HG02943 (cell line): ENCODE data around the gene SNX9.
A peak's percentile ranks its signal among the peaks of the same experiment; 100 is the strongest.

ENCODE experiments used
- ATAC-seq: cut with Tn5 transposase; IDR thresholded peaks from one replicate; pipeline ENCODE4 v1.9.1; 2021; ENCODE audit warnings: mild to moderate bottlenecking, low read depth, moderate library complexity; ENCODE audit not compliant: unreplicated experiment

SNX9 gene

GRCh38 chr6:157800420-157801237 lies 22.4 kb upstream of the SNX9 start:
- peak; percentile 92 for ATAC-seq

GRCh38 chr6:157804448-157805327 lies 18.4 kb upstream of the SNX9 start:
- ATAC-seq: no peak

DNA sequence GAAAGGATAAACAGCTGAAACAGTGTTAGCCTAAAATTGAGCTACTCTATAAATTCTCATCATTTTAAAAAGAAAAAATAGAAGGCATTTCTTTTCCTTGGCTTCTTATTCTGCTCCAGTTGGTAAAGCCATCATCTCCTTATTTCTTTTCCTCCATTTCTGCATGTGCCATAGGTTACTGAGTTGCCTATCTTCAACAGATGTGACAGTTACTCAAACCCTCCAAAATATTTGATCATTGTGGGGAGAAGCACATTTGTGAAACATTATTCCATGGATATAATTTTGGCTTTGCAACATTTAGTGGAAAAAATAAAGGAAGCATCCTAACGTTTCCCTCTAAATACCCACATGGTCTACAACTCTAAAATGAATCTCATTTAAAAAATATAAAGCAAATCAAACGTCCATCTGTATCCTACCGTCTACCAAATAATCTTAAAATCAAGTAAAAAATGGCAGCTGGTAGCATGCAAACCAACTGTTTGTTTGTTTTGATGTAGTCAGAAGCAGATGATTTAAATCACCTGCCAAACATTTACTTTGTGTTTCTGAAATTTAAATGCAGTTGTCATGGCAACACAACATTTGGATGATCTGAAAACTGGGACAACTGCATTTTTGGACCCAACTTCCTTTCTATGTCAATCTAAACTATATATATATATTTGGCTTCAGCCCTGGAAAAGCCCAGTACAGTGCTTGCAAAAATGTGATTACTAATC lies 16.8 kb upstream of the SNX9 start:
- ATAC-seq: no peak

GRCh38 chr6:157806856-157807215 lies 16.2 kb upstream of the SNX9 start:
- no peak for ATAC-seq

GRCh38 chr6:157808405-157808950 lies 14.6 kb upstream of the SNX9 start:
- ATAC-seq: no peak

- no peak for ATAC-seq
These were observed 13.4 kb upstream of the SNX9 start for GRCh38 chr6:157809613-157810012.

- no peak for ATAC-seq
These were observed 11.9 kb upstream of the SNX9 start for GRCh38 chr6:157811137-157811475.

GRCh38 chr6:157811476-157812173 lies 11.4 kb upstream of the SNX9 start:
- ATAC-seq: no peak

DNA sequence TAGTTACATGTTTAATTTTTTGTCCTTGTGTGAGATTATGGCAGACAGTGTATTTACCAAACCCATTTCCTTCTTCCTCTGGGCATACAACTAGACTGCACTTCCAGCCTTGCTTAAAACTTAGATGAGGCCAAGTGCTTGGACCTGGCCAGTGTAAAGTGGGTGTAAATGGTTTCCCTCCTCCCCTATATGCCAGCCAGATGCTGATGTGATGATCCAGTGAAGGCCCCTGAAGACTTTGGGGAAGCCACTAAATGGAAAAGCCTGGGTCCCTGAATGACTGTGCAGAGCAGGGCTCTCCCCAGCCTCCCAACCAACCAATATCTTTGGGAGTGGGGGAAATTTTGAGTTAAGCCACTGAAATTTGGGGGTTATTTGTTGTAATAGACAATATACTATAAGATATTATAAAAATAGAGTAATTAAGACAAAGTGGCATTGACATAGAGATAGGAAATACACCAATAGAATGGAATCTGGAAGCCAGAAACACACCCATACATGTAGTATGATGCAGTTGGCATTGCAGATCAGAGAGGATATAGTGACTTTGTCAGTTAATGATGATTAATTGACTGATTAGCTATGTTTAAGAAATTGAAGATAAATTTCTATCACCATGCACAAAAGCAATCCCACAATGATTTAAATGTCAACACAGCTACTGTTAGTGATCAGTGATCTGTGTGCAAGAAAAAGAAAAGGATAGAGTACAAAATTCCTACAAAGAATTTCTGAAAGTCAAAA lies 10.4 kb upstream of the SNX9 start:
- ATAC-seq: no peak

GRCh38 chr6:157813191-157813590 lies 9.9 kb upstream of the SNX9 start:
- no peak for ATAC-seq

DNA sequence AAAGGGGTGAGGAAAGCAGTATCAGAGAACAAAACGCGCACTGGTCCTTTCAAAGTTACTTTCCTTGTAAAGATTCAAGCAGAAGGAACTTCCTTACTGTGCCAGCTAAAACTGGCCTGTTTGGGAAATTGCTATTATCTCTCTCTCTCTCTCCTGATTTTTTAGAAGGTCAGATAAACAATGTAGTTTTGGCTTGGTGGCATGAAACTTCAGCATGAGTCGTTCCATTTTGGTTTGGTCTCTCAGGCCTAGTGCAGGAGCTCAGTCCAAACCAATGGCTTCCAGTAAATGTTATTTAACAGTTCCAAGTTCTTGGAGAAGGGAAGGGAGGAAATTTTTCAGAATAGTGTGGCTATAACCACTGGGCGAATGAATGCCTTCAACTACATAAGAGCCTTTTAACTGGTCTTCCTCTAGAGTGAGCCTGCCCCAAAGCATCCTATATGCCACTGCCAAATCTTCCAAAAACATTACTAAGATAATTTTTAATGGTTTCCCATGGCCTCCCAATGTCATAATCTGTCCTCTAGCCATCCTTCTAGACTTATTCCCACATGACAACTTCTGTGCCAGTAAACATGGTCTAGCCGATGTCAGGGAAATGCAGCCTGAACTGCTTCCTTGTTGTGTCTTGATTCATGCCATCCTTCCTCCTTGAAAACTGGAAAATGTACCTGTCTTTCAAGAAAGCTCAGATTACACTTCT lies 9.1 kb upstream of the SNX9 start:
- ATAC-seq: no peak

DNA sequence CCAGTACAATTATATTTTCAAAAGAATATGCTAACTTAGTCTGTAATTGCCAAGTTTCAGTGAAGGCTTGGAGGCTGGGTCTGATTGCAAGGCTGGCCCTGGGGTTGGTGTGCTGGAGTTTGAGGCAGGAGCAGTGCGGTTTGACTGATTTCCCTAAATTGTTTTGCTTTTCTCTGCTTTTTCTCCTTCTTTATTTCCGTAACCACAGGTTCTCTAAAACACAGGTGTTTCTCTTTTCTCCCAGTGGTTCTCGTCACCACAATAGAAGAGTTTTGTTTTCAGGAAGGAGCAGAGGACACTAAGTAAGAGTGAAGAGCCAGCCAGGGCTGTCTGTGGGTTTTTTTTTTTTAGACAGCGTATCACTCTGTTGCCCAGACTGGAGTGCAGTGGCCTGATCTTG lies 8.2 kb upstream of the SNX9 start:
- ATAC-seq: no peak

DNA sequence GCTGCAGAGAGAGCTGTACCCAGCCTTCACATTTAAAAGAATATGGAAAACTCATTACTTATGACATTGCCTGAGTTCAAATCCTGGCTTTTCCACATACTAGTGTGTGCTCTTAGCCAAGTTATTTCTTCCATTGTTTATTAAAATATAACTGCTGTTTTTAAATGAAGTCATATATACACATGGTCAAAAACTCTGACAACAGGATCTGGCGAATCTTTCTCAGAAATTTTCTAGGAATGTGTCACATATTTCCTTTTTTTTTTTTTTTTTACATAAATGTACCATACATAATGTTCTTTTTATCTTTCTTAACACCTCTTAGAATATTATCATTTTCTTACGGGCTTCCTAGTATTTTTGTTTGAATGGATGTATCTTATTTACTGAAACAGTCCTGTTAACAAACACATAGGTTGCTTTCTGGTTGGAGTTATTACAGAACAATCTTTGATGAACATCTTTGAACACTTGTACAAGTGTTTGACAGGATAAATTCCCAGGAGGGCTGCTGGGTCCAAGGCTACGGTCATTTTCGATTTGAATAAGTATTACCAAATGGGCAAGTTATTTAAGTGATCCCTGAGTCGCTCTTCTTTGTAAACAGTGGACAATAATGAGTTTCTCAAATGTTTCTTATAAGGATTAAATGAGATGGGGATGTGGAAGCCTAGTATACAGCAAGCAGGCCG lies 1.6 kb upstream of the SNX9 start:
- ATAC-seq: no peak

DNA sequence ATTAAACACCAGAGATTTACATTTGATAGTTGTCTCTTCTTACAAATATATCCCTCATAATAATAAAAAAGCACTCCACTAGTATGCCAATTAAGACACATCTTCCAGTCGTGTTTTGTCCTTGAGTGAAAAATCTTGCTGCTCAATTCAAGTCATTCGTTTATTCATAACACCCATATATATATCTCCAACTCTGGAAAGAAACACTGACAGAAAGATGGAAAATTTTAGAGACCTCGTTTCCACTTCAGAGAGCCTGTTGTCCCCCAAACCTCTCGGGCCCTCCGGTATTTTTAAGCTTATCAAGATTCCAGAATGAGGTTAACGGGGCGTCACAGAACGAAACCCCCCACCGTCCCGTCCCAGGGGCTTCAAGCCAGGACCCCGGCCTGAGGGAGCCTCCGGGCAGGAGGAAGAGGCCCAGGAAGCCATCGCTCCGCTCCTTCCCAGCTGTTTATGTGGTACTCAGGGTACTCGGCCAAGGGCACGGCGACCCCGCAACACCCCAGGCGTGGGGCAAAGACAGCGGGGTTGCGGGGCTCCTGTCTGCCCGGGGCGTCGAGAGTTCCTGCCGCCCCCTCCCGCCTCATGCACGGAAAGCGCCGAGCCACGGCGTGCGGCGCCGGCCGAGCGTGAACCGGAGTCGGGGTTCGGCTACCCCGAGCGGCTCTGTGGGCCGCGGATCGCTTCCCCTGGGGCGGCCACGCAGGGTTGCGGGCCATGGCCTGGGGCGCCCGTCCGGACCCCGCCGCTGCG lies 623 bp upstream of the SNX9 start:
- ATAC-seq: no peak

GRCh38 chr6:157823528-157824370 lies 703 bp downstream of the SNX9 start:
- peak; percentile 39 for ATAC-seq

DNA sequence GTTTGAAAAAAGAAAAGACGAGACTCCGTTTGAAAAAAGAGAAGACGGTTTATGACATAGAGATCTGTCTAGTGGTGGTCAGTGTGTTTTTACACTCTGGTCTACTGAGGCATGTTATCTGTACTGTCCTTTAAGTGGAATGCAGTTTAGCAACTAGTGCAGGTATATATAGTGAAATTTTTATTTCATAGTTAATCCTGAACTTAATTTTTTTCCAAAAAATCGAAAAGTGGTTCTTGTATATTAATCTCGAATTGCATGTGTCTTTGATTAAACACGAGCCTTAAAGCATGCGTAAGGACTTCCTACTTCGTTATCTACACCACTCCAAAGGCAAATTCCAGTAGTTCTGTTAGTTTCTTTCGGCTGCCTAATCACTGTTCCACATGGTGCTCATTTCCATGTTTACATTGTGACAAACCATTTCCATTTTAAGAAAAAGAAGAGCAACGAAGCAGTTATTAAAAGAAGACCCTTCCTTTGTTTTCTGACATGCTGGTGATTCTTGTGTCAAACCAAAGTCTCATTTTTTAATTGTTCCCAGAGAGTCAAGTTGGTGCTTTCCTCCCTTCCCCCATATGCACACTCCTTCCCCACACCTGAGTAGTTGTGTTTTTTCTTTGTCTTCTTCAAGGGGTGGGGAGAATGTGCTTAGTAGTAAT lies 2.3 kb downstream of the SNX9 start:
- ATAC-seq: no peak
